Hepatocyte (in vitro differentiated cells): ENCODE data around the gene TOR3A. TPM values are rescaled to one million over a fixed set of nuclear protein-coding genes. Genes with fewer than 3 reads are reported as not detected.

ENCODE experiments used
- DNase-seq: peaks from one replicate; pipeline ENCODE4 v3.0.0-alpha.2; 2016; ENCODE audit warnings: low spot score
- H2AFZ ChIP-seq: fragments of 200-600 bp; sonication (generic); 2 replicates; pipeline ENCODE4 v1.6.0; 2016; ENCODE audit warnings: antibody characterized with exemption, mild to moderate bottlenecking
- H3K27ac ChIP-seq: fragments of 200-600 bp; sonication (generic); 2 replicates; pipeline ENCODE4 v1.5.1; 2016; ENCODE audit warnings: mild to moderate bottlenecking
- H3K27me3 ChIP-seq: fragments of 200-600 bp; sonication (generic); 2 replicates; pipeline ENCODE4 v1.6.1; 2016
- H3K36me3 ChIP-seq: fragments of 200-600 bp; sonication (generic); replicated peaks from 2 replicates; pipeline ENCODE4 v1.5.1; 2016; ENCODE audit warnings: low read depth; ENCODE audit not compliant: insufficient read depth
- H3K4me1 ChIP-seq: fragments of 200-600 bp; sonication (generic); 2 replicates; pipeline ENCODE4 v1.5.1; 2016; ENCODE audit warnings: mild to moderate bottlenecking, moderate library complexity; ENCODE audit not compliant: insufficient read depth
- H3K4me2 ChIP-seq: fragments of 200-600 bp; sonication (generic); 2 replicates; pipeline ENCODE4 v1.6.0; 2016
- H3K4me3 ChIP-seq: fragments of 200-600 bp; sonication (generic); 2 replicates; pipeline ENCODE4 v1.5.1; 2016; ENCODE audit warnings: mild to moderate bottlenecking
- H3K79me2 ChIP-seq: fragments of 200-600 bp; sonication (generic); 2 replicates; pipeline ENCODE4 v1.6.0; 2017; ENCODE audit warnings: mild to moderate bottlenecking
- H3K9me2 ChIP-seq: fragments of 200-600 bp; sonication (generic); replicated peaks from 2 replicates; pipeline ENCODE4 v1.6.0; 2017; ENCODE audit warnings: mild to moderate bottlenecking; ENCODE audit not compliant: insufficient read depth
- H3K9me3 ChIP-seq: fragments of 200-600 bp; sonication (generic); 2 replicates; pipeline ENCODE4 v1.5.1; 2016; ENCODE audit warnings: low read depth, mild to moderate bottlenecking
- H4K20me1 ChIP-seq: fragments of 200-600 bp; sonication (generic); 2 replicates; pipeline ENCODE4 v1.6.0; 2016; ENCODE audit warnings: mild to moderate bottlenecking; ENCODE audit not compliant: insufficient read depth, poor library complexity, severe bottlenecking
- CTCF ChIP-seq: fragments of 200-600 bp; sonication (generic); IDR thresholded peaks from 2 replicates; pipeline ENCODE4 v1.5.1; 2016; ENCODE audit warnings: antibody characterized with exemption, mild to moderate bottlenecking; ENCODE audit not compliant: poor library complexity
- EZH2 ChIP-seq: fragments of 200-600 bp; sonication (generic); IDR thresholded peaks from 2 replicates; pipeline ENCODE4 v1.6.1; 2016; ENCODE audit warnings: antibody characterized with exemption, mild to moderate bottlenecking, borderline replicate concordance
- EZH2phosphoT487 ChIP-seq: fragments of 200-600 bp; sonication (generic); IDR thresholded peaks from one replicate; pipeline ENCODE4 v1.6.1; 2018; ENCODE audit warnings: antibody characterized with exemption, mild to moderate bottlenecking, low read depth, moderate library complexity; ENCODE audit not compliant: unreplicated experiment, severe bottlenecking
- WGBS: methylation state at CpG from one replicate; pipeline ENCODE4 v1.1.6; 2016; ENCODE audit warnings: low lambda C conversion rate; ENCODE audit errors: missing lambda C conversion rate; 5-methylcytosine and 5-hydroxymethylcytosine counted together
- polyA plus RNA-seq: library from polyadenylated mRNA; unstranded; fragments of >200 nt; fragmentation: Nextera tagmentation; extraction: Ambion mirVana; gene quantifications from 2 replicates; pipeline ENCODE4 v1.2.1, GENCODE V29; 2016
- total RNA-seq: library from RNA; depleted of rRNA; stranded (reverse); fragments of >200 nt; gene quantifications from 2 replicates; pipeline ENCODE4 v1.2.3, GENCODE V29; 2014

Gene TOR3A
- total and polyA plus RNA-seq, 2 experiments from 2014 or later = 20.3 to 21.3 TPM

- Histone ChIP-seq H3K27ac (no peak overlapping the region), H2AFZ (no peak overlapping the region), H3K36me3 (no peaks in the 10 kb centered on the region), H3K9me2 (no peaks in the 10 kb centered on the region), H3K4me2 (no peak overlapping the region), H4K20me1 (no peaks in the 10 kb centered on the region), H3K4me1 (no peaks in the 10 kb centered on the region), H3K79me2 (peaks cover 1% of the 10 kb centered on the region), H3K9me3 (no peaks in the 10 kb centered on the region), H3K27me3 (no peaks in the 10 kb centered on the region), H3K4me3 (no peak overlapping the region)
- TF ChIP-seq EZH2 = no peak
- no peak for TF ChIP-seq EZH2phosphoT487
- no peak for TF ChIP-seq CTCF
- DNase-seq = no peak
- WGBS = 80% methylated on average over 16 of the region's 16 CpGs
Measured at GRCh38 chr1:179089827-179090482, 8.1 kb downstream of the TOR3A start.

GRCh38 chr1:179090522-179090921, 8.7 kb downstream of the TOR3A start:
- H2AFZ ChIP-seq = no peak overlapping the region
- H3K4me1 ChIP-seq = no peaks in the 10 kb centered on the region
- WGBS = 93% methylated on average over 8 of the region's 8 CpGs
- DNase-seq = no peak
- H3K4me2 ChIP-seq = no peak overlapping the region
- no peaks in the 10 kb centered on the region for H3K9me3 ChIP-seq
- TF ChIP-seq EZH2 (no peak), EZH2phosphoT487 (no peak), CTCF (no peak)
- no peaks in the 10 kb centered on the region for H3K27me3 ChIP-seq
- H3K79me2 ChIP-seq = no peaks in the 10 kb centered on the region
- H3K9me2 ChIP-seq = no peaks in the 10 kb centered on the region
- H4K20me1 ChIP-seq = no peaks in the 10 kb centered on the region
- no peaks in the 10 kb centered on the region for H3K36me3 ChIP-seq
- no peak overlapping the region for H3K4me3 ChIP-seq
- H3K27ac ChIP-seq = no peak overlapping the region

GRCh38 chr1:179090923-179091322, 9.1 kb downstream of the TOR3A start:
- Histone ChIP-seq H3K4me3 (no peak overlapping the region), H3K27me3 (no peaks in the 10 kb centered on the region), H3K9me3 (no peaks in the 10 kb centered on the region), H3K79me2 (no peaks in the 10 kb centered on the region), H3K4me1 (no peaks in the 10 kb centered on the region), H3K4me2 (no peak overlapping the region), H4K20me1 (no peaks in the 10 kb centered on the region), H3K27ac (no peak overlapping the region), H3K9me2 (no peaks in the 10 kb centered on the region), H2AFZ (no peak overlapping the region), H3K36me3 (no peaks in the 10 kb centered on the region)
- DNase-seq = no peak
- TF ChIP-seq EZH2phosphoT487 (no peak), CTCF (no peak), EZH2 (no peak)
- 88% methylated on average over 4 of the region's 4 CpGs for WGBS
